GM21723 (cell line): Measurements from ENCODE around the gene TRAPPC10.

Experiments used
- ATAC-seq: cut with Tn5 transposase; IDR thresholded peaks from one replicate; pipeline ENCODE4 v1.9.1; 2021; ENCODE audit warnings: mild to moderate bottlenecking, moderate library complexity; ENCODE audit not compliant: unreplicated experiment

The TRAPPC10 gene

GRCh38 chr21:43981151-43981870 is 30.8 kb upstream of the TRAPPC10 start:
- no peak for ATAC-seq

- no peak for ATAC-seq
These were observed 30.3 kb upstream of the TRAPPC10 start for GRCh38 chr21:43981871-43982210.

- no peak for ATAC-seq
These were observed 29.5 kb upstream of the TRAPPC10 start for GRCh38 chr21:43982489-43983078.

GRCh38 chr21:43983390-43983789 is 28.7 kb upstream of the TRAPPC10 start:
- no peak for ATAC-seq

- no peak for ATAC-seq
These were observed 28.2 kb upstream of the TRAPPC10 start for GRCh38 chr21:43983860-43984420.

GRCh38 chr21:43984905-43985689 is 27.0 kb upstream of the TRAPPC10 start:
- no peak for ATAC-seq

- no peak for ATAC-seq
These were observed 26.3 kb upstream of the TRAPPC10 start for GRCh38 chr21:43985690-43986251.

- no peak for ATAC-seq
These were observed 25.3 kb upstream of the TRAPPC10 start for GRCh38 chr21:43986544-43987451.

GRCh38 chr21:43987509-43987908 is 24.6 kb upstream of the TRAPPC10 start:
- no peak for ATAC-seq

- no peak for ATAC-seq
These were observed 24.1 kb upstream of the TRAPPC10 start for GRCh38 chr21:43988016-43988415.

GRCh38 chr21:43988506-43989230 is 23.4 kb upstream of the TRAPPC10 start:
- ATAC-seq = no peak

GRCh38 chr21:43989401-43989800 is 22.7 kb upstream of the TRAPPC10 start:
- ATAC-seq = no peak

- no peak for ATAC-seq
These were observed 20.6 kb upstream of the TRAPPC10 start for GRCh38 chr21:43991447-43991991.

- ATAC-seq = no peak
These were observed 20.0 kb upstream of the TRAPPC10 start for GRCh38 chr21:43992121-43992520.

GRCh38 chr21:43993420-43993934 is 18.6 kb upstream of the TRAPPC10 start:
- ATAC-seq = no peak

- no peak for ATAC-seq
These were observed 18.0 kb upstream of the TRAPPC10 start for GRCh38 chr21:43994085-43994484.

- ATAC-seq = no peak
These were observed 17.5 kb upstream of the TRAPPC10 start for GRCh38 chr21:43994646-43995045.

- no peak for ATAC-seq
These were observed 16.5 kb upstream of the TRAPPC10 start for GRCh38 chr21:43995521-43996105.
